Adipocyte (in vitro differentiated cells): ENCODE results near the gene UBL4A.

Experiments used
- DNase-seq: peaks from one replicate; pipeline ENCODE4 v3.0.0-alpha.2; 2015; ENCODE audit warnings: low read depth
- H3K27me3 ChIP-seq: replicated peaks from 2 replicates; pipeline ENCODE4 v1.7.0; 2013; ENCODE audit warnings: mild to moderate bottlenecking, low read length, moderate library complexity; ENCODE audit not compliant: control insufficient read depth, insufficient read depth
- H3K36me3 ChIP-seq: 2 replicates; pipeline ENCODE4 v1.7.0; 2013; ENCODE audit warnings: low read length, mild to moderate bottlenecking, moderate library complexity; ENCODE audit not compliant: control insufficient read depth, insufficient read depth, severe bottlenecking
- H3K4me1 ChIP-seq: 2 replicates; pipeline ENCODE4 v1.7.0; 2013; ENCODE audit warnings: mild to moderate bottlenecking, low read length, moderate library complexity; ENCODE audit not compliant: control insufficient read depth, insufficient read depth
- H3K4me3 ChIP-seq: 2 replicates; pipeline ENCODE4 v1.7.0; 2013; ENCODE audit warnings: mild to moderate bottlenecking, low read length, moderate library complexity
- H3K9ac ChIP-seq: 2 replicates; pipeline ENCODE4 v1.7.0; 2013; ENCODE audit warnings: mild to moderate bottlenecking, low read length, moderate library complexity
- H3K9me3 ChIP-seq: 2 replicates; pipeline ENCODE4 v1.7.0; 2013; ENCODE audit warnings: mild to moderate bottlenecking, low read length, moderate library complexity; ENCODE audit not compliant: control insufficient read depth

Gene UBL4A

GRCh38 chrX:154486396-154487207 is at the start of gene UBL4A:
Gene UBL4A (minus strand): TSS chrX:154486615. CDS start chrX:154486584, 31 bp downstream.
- peaks cover 12% of the 10 kb centered on the region for H3K36me3 ChIP-seq

DNA sequence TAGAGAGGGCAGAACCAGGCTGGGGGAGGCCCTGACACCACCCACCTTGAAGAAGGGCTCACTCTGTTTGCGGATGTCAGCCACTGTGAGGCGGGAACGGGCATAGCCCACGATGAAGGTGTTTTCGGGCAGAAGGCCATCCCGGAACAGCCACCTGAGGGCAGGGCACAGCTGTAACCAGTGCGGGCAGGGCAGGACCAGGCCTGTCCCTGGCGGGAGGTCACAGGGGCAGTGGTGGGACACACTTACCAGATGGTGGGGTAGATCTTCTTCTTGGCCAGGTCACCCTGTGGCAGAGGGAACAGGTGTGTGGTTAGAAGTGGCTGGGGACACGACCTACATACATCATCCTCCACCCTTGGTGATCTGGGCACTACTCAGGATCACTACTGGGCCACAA is 49.5 kb upstream of the UBL4A start:
- no peak overlapping the region for H3K9ac ChIP-seq
- H3K4me1 ChIP-seq: peaks cover 12% of the 10 kb centered on the region
- H3K4me3 ChIP-seq: no peak overlapping the region
- DNase-seq: no peak
- H3K9me3 ChIP-seq: no peaks in the 10 kb centered on the region
- peaks cover 57% of the 10 kb centered on the region for H3K36me3 ChIP-seq
- H3K27me3 ChIP-seq: no peaks in the 10 kb centered on the region

More at GRCh38 chrX:154486396-154487207, at the start of gene UBL4A:
- H3K9me3 ChIP-seq: no peaks in the 10 kb centered on the region
- peaks cover 13% of the 10 kb centered on the region for H3K4me1 ChIP-seq
- peak within 1 kb of the TSS; percentile 79 for H3K4me3 ChIP-seq
- peak; percentile 65 for DNase-seq
- no peaks in the 10 kb centered on the region for H3K27me3 ChIP-seq
- H3K9ac ChIP-seq: peak within 1 kb of the TSS; percentile 81

DNA sequence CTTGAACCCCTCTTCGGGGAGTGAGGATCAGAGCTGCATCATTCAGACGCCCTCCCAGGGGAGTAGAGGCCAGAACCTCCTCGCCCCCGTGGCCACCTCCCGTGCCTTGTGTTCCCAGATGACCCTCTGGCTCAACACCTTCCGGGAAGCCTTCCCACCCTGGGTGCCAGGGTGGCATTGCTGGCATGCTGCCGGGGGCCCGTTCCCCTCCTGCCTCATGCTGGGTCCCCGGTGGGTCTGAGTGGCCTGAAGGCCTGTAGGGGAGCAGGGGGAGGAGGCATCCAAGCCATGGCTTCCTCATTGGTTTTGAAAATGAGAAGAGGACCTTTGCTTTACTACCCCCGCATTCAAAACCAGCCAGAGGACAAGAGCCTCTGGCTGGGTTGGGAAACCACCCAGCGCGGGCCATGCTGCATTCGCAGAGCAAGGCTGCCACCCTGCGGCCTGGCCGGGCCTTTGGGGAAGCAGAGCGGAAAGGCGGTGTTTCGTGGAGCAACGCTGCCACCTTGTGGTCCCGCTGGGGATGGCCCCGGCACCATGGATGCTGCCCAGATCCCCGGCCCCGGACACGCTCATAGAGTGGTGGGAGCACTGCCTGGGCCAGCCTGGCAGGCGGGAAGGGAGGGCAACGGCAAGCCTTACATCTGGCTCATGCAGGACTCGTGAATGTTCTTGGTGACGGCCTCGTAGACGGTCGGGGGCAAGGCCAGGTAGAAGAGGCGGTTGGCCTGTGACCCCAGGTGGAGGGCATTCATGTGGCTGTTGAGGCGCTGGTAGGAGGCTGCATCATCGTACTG is 48.3 kb upstream of the UBL4A start:
- peaks cover 7% of the 10 kb centered on the region for H3K4me1 ChIP-seq
- no peaks in the 10 kb centered on the region for H3K9me3 ChIP-seq
- no peak overlapping the region for H3K4me3 ChIP-seq
- no peaks in the 10 kb centered on the region for H3K27me3 ChIP-seq
- peak overlapping the region; percentile 60 for H3K9ac ChIP-seq
- H3K36me3 ChIP-seq: peaks cover 59% of the 10 kb centered on the region
- DNase-seq: peak; percentile 90

DNA sequence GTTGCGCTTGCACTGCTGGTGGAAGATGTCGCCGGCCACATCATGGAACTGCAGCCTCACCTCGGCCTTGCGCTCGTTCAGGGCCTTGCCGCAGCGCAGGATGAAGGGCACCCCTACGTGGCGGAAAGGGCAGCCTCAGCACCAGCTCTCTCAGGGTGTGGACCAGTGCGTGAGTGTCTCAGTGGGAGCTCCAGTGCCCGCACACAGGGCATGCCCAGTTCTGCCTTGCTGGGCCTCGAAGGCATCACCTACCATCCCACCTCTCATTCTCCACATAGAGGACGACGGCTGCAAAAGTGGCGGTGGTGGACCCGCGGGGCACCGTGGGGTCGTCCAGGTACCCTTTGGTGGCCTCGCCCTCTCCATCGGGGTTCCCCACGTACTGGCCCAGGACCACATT is 46.3 kb upstream of the UBL4A start:
- H3K4me3 ChIP-seq: no peak overlapping the region
- no peaks in the 10 kb centered on the region for H3K27me3 ChIP-seq
- H3K9ac ChIP-seq: no peak overlapping the region

GRCh38 chrX:154531626-154532025 is 45.2 kb upstream of the UBL4A start:
- Histone ChIP-seq H3K27me3 (no peaks in the 10 kb centered on the region), H3K36me3 (peaks cover 49% of the 10 kb centered on the region), H3K4me1 (peaks cover 21% of the 10 kb centered on the region), H3K4me3 (no peak overlapping the region), H3K9ac (no peak overlapping the region), H3K9me3 (no peaks in the 10 kb centered on the region)
- peak; percentile 31 for DNase-seq

More for the DNA sequence above, 46.3 kb upstream of the UBL4A start:
- H3K36me3 ChIP-seq: peaks cover 50% of the 10 kb centered on the region
- peaks cover 12% of the 10 kb centered on the region for H3K4me1 ChIP-seq
- no peaks in the 10 kb centered on the region for H3K9me3 ChIP-seq
- no peak for DNase-seq

GRCh38 chrX:154530286-154530685 is 43.9 kb upstream of the UBL4A start:
- H3K36me3 ChIP-seq: peaks cover 37% of the 10 kb centered on the region
- H3K4me1 ChIP-seq: peaks cover 21% of the 10 kb centered on the region
- no peak for DNase-seq
- H3K9me3 ChIP-seq: no peaks in the 10 kb centered on the region
- no peaks in the 10 kb centered on the region for H3K27me3 ChIP-seq
- H3K9ac ChIP-seq: no peak overlapping the region
- H3K4me3 ChIP-seq: no peak overlapping the region

- H3K4me3 ChIP-seq: no peak overlapping the region
- no peak for DNase-seq
- H3K9me3 ChIP-seq: no peaks in the 10 kb centered on the region
- H3K4me1 ChIP-seq: peaks cover 16% of the 10 kb centered on the region
- peaks cover 30% of the 10 kb centered on the region for H3K36me3 ChIP-seq
- H3K27me3 ChIP-seq: no peaks in the 10 kb centered on the region
- H3K9ac ChIP-seq: peak overlapping the region; percentile 38
These were observed 42.8 kb upstream of the UBL4A start for GRCh38 chrX:154529206-154529612.

DNA sequence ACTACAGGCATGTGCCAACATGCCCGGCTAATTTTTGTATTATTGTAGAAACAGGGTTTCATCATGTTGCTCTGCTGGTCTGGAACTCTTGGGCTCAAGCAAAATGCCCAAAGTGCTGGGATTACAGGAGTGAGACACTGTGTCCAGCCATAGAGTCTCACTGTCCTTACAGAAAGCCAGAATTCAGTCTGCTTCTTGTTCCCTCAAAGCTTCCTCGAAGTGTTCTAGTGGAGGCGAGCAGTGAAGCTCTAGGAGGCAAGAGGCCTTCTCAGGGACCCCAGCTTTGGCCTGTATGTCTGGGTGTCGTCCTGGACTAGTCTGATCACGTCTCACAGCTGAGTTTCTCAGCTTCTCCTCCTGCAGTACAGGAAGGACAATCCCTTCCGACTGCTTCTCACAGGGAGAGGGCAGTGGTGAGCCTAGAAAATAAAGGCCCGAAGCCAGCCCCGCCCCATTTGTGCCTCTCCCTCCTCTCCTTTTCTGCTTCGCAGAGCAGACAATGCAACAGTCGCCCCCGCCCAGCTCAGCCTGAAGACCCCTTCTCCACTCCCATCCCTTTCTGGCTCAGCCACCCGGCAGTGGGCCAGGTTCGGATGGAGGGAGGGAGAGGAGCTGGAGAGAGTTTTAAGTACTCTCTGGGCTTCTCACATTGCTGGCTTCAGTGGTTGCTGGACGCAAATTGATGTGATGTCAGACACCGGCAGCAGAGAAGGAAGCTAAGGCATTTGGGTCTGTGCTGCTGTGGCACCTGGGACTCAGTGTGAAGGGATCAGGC is 40.7 kb upstream of the UBL4A start:
- no peak overlapping the region for H3K4me3 ChIP-seq
- DNase-seq: peak; percentile 86

DNA sequence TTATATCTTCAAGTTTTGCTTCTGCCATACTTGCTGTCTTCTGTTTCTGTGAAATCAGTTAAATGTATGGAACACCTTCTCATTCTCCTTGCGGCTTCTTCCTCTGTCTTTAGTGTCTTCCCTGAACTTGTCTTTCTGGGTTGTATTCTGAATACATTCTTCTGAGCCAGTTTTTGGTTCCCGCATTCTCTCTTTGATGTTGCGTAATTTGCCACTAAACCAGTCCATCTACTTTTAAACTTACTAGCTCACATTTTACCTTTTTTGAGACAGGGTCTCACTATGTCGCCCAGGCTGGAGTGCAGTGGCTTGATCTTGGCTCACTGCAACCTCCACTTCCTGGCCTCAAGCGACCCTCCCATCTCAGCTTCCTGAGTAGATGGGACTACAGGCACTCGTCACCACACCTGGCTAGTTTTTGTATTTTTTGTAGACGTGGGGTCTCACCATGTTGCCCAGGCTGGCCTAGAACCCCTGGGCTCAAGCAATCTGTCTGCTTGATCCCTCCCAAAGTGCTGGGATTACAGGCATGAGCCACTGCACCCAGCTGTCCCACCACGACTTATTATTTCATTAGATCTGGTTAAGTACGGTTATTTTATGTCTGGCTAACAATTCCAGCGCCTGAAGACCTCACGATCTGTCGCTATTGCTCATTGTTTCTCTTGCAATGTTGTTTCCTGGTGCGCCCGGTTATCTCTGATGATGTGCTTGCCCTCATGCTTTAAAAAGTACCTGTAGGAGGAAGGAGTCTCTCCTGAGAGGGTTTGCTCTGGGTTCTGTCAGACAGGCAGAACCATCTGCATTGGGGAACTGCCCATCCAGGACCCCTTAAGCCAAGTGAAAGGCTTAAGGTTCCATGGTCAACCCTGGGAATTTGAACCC is 39.4 kb upstream of the UBL4A start:
- Histone ChIP-seq H3K4me1 (peaks cover 13% of the 10 kb centered on the region), H3K27me3 (no peaks in the 10 kb centered on the region), H3K9me3 (no peaks in the 10 kb centered on the region), H3K9ac (peak overlapping the region; percentile 36), H3K4me3 (no peak overlapping the region), H3K36me3 (peaks cover 2% of the 10 kb centered on the region)
- DNase-seq: no peak

More for the DNA sequence above, 40.7 kb upstream of the UBL4A start:
- Histone ChIP-seq H3K4me1 (peaks cover 13% of the 10 kb centered on the region), H3K36me3 (peaks cover 9% of the 10 kb centered on the region), H3K9ac (peak overlapping the region; percentile 87), H3K27me3 (no peaks in the 10 kb centered on the region), H3K9me3 (no peaks in the 10 kb centered on the region)

GRCh38 chrX:154519389-154519788 is 33.0 kb upstream of the UBL4A start:
- DNase-seq: no peak
- Histone ChIP-seq H3K36me3 (no peaks in the 10 kb centered on the region), H3K9ac (no peak overlapping the region), H3K4me3 (no peak overlapping the region), H3K9me3 (no peaks in the 10 kb centered on the region), H3K4me1 (peaks cover 13% of the 10 kb centered on the region), H3K27me3 (peaks cover 4% of the 10 kb centered on the region)
